HG03342 (cell line): ENCODE data around the gene TMEM178B.
"Not testable (repeated sequence)": the region's sequence is repeated elsewhere in the genome, so short reads cannot be mapped to it uniquely, and the experiment has no call there.

Experiments
- ATAC-seq: cut with Tn5 transposase; IDR thresholded peaks from one replicate; pipeline ENCODE4 v1.9.1; 2021; ENCODE audit warnings: mild to moderate bottlenecking, moderate library complexity; ENCODE audit not compliant: unreplicated experiment

TMEM178B gene

DNA sequence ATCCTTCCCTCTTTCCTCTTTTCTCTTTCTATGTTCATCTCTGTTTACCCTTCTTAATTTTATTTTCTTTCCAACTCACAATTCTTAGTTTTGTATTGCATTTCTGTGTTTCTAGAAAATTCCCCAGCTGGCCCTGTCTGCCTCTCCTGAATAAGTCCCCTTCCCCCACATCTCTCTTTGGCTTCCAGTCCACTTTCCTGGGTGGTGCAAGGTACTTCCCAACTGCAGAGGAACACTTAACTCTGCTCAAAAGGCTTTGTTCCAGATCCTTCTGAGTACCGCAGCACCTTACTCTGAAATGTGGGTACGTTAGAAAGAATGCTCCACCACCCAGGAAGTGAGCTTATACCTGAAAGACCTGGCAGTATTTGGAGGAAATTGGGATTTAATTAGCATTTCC, 227.0 kb downstream of the TMEM178B start:
- ATAC-seq = no peak

DNA sequence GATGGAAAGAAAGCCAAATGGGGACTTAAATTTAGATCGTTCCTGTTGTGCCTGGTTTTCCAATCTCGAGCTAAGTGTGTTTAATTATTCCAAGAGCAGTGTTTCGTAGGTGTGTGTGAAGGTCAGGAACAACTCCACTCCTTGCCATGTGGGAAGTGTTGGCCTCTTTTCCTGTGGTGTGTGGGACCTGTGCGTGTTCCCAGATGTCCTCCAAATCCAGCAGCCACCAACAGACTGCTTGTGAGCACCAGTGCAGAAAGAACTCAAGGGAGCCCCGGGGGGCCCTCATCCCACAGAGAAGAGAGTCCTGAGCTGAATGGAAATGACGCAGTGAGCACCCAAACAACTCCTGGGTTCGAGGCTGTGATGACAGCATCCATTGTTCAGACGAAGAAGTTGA, 227.7 kb downstream of the TMEM178B start:
- ATAC-seq = no peak

DNA sequence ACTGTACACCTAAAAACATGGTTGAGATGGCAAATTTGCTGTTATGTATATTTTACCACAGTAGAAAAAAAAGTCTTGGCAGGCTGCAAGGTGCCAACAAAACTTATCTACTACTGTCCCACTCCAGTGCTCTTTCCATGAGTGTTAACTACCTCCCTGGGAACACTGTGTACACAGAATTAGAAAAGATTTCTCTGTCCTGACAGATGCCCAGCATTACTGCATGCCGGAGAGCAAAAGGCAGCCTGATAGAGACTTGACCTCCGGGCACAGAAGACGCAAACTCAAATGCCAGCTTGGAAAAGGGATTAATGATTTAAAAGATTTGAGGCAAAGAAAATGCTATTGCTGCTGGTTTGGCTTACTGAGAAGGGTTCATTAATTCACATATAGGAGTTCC, 228.8 kb downstream of the TMEM178B start:
- ATAC-seq = no peak

DNA sequence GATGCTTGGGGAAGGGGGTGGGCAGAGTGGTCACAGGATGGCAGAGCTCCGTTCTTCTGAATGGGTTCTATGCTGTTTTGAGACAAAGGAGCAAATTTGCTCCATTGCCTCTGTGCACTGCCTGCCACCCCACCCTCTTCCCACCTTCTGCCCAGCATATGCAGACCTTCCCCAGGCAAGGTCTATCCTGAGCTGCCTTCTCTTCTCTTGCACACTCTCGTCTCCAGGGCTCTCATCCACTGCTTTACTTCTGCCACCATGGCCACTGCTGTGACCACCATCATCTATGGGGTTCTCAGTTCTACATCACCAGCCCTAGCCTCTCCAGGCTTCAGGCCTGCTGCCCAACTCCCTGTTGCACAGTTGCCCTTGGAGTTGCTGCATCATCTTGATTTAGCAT, 230.4 kb downstream of the TMEM178B start:
- no peak for ATAC-seq

DNA sequence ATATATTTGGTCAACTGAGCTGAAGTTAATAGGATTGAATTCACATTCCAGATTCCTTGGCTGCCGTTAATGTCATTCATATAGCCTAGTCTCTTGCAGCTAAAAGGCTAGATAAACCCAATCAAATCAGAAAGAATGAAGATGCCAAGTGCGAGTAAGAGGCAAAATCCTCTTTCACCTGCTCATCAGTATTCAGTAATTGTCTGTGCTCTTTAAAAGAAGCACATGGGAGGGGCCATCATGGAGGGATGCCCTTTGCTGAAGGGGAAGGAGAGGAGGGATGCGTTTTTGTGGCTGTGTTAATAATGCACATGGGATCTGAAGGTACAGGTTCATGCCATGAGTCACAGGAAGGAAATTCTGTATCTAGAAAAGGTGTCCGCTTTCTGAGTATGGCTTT, 232.2 kb downstream of the TMEM178B start:
- no peak for ATAC-seq

DNA sequence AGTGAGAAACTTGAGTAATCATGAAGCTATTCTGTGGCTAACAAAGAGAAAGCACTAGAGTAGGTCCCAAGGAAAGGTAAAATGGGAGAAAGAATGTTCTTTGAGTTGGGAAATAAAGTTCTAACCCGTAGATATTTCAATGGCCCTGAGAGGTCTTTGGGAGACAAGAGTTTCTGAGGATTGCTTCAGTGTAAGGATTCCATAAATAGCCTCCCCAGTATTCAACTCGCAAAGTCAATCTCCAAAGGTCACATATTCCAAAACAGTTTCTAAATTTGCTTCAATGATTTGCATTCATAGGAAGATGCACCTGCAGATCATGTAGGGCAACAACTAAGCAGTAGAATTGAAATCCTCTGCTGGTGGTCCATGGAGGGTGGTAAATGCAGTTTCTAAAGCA, 238.5 kb downstream of the TMEM178B start:
- no peak for ATAC-seq

DNA sequence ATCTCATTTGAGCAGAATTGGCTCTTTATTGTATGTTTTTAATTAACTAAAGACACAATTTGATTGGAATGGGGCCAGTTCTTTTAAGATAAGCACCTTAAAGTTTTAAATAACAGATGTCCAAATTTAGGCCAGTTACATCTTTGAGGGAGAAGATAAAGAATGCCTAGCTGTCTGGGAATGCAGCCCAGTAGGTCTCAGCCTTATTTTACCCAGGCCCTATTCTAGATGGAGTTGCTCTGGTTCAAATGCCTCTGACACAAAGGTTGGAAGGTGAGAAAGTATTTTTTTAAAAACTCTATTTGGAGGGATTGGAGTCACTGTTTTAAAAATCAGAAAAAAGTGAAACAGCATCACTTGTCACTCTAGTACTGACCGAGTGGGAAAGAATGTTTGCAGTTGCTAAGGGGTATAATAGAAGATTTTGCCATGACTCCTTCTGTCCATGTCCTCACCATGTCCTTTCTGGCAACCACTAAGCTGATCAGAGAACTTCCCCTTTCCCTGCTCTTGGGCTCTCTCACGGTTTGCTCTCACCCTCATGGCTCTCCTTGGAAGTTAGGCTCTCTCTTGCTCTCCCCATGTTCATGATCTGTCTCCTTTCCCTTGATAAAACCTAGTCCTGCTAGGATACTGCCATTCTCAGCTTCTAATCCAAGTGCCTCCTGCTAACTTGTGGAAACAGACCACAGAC, 239.1 kb downstream of the TMEM178B start:
- ATAC-seq = no peak

DNA sequence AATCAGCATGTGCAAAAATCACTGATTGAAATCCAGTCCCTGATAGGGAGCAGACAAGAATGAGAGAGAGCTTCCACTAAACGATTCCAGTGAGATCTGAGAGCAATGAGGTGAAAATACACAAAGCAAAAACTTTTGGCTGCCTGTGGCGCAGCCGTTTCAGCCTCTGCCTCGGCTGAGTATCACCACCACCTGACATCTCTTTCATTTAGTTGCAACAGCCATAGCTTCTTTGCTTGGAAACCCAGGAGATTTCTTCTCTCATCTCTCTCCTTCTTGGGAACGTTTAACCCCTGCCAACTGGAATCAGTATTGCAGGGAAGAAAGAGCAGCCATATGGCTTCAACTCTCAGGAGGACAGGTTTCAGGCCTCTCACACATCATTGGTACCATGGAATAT, 240.0 kb downstream of the TMEM178B start:
- ATAC-seq = no peak

DNA sequence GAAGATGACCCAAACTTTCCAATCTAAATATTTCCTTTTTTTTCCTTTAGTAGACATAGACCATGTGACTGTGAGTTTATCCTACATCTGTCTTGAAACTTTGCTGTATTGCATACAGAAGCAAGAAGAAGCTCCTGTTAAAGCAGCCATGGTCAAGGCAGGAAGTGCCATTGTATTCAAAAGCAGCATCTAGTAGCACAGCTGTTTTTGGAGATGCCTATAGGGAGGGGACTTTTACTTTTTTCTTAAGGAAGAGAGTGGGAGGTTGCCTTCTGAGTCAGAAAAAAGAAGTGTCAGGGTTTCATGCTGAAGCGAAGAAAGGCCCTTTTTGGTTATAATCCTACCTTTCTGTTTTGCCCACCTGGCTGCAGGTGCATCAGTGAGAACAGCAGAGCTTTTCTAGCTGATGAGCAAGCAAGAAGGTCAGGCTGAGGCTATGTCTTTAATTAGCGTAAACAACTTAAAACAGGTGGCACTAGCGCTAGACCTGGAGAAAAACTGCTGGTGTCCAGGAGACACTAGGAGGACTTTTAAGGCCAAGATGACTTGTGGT, 243.2 kb downstream of the TMEM178B start:
- ATAC-seq = no peak

DNA sequence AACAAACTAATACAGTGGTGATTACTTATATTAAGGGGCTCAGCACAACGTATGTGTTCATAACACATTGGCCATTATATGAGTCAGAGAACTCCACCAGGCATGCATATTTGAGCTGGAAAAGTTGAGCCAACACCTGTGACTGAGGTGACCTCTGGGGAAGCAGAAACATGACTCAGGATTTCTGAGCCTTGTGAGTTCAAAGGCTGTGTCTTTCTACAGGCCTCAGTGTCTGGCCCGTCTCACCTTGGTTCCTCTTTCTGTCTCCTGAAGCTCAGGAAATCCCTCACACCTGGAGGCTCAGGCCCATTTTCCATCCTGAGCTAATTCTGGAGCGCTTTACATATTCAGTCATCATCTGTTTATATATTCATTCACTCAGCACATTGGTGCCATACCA, 246.4 kb downstream of the TMEM178B start:
- no peak for ATAC-seq

DNA sequence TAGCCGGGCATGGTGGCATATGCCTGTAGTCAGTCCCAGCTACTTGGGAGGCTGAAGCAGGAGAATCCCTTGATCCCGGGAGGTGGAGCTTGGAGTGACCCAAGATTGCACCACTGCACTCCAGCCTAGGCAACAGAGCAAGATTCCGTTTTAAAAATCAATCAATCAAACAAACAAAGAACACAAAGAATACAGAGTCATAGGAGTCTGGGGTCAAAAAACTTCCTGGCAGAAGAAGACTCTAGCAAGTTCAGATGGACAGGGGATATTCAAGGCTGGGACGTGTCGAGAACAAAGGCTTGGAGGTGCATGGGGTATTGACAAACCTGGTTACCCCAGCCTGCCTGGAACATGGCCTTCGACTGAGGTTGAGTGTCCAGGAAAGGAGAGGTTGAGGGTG, 248.5 kb downstream of the TMEM178B start:
- no peak for ATAC-seq

DNA sequence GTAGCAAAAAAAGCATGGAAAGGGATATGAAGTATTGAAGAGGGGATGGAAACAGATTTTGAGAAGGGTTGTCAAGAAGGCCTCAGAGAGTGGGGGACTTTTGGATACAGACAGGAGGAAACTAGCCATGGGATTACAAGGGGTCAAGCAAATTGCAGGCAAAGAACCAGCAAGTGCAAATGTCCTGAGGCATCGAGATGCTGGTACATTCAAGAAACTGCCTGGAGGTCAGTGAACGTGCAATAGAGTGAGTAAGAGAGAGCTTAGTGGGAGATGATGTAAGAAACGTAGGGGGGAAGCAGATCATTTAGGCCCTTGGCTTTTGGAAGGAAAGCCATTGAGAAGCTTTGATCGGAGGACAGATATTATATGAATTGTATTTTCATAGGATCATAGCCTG, 250.0 kb downstream of the TMEM178B start:
- ATAC-seq = no peak

DNA sequence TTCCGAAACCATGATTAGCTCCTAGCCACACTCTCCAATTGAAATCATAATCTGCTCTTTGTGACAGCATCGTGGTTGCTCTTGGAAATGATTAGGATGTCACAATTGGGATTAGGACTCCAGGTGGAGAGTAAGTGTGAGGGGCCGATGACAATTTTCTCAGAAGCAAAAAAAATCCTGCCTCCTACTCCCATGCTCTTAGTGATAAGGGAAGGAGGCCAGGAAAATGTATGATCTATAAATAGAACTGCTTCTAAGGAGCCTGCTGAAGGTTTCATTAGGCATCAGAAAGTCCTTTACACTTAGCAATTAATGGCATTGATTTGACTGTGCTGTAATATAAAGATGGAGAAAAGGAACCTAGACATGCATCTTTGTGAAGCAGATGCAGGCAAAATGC, 251.0 kb downstream of the TMEM178B start:
- no peak for ATAC-seq

DNA sequence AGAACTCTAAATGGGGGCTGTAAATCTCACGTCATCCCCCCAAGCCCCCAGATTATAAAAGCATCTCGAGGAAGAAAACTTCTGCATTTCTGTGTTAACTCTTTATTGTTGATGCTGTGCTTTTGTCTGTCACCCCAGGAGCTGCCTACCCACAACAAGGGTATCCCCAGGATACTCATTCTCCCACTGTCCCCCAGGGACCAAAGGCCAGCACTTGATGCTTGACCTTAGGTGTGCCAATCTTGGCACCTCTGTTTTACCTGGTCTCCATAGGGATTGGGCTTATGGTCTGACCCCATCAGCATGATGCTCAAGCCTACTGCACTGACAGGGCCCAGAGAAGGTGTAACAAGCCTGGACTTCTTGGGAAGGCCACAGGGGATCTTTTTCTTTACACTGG, 251.4 kb downstream of the TMEM178B start:
- ATAC-seq = no peak

DNA sequence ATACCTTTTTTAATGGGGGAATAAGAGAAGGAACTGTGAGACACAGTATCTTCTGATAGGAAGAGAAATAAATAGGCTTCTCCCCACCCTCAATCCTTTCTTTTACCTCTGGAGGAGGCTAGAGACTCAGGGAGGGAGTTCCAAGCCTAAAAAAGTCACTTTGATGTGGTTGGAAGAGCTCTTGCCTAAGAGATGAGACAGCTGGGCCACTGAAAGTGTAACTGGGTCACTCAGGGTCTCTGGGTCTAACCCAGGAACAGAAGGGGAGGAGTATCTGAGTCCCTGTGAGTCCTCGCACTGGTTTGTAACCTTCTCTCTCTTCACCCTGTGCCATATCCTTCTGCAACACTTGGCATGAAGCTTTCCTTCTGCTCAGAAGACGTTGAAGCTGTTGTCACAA, 254.4 kb downstream of the TMEM178B start:
- no peak for ATAC-seq

DNA sequence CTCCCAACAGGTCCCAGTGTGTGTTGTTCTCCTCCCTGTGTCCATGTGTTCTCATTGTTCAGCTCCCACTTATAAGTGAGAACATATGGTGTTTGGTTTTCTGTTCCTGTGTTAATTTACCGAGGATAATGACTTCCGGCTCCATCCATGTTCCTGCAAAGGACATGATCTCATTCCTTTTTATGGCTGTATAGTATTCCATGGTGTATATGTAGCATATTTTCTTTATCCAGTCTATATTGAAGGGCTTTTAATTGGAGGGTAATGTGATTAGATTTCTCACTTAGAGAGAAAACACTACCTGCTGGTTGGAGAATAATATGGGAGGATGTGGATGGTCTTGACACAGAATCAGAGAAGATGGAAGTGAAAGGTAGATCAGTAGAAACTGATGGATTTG, 256.4 kb downstream of the TMEM178B start:
- ATAC-seq = not testable (repeated sequence)

DNA sequence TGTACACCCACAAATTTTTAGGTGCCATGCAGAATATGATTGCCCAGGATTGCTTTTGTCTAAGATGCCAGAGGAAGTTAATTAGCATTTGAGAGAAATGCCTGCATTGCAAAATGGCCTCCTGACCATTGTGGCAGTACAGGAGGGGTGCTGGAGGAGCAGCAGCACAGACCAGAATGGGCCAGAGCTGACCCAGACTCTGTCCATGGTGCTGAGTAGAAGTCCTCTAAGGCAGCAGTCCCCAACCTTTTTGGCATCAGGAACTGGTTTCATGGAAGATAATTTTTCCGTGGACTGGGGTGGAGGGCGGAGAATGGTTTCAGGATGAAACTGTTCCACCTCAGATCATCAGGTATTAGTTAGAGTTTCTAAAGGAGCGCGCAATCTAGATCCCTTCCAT, 259.6 kb downstream of the TMEM178B start:
- no peak for ATAC-seq

DNA sequence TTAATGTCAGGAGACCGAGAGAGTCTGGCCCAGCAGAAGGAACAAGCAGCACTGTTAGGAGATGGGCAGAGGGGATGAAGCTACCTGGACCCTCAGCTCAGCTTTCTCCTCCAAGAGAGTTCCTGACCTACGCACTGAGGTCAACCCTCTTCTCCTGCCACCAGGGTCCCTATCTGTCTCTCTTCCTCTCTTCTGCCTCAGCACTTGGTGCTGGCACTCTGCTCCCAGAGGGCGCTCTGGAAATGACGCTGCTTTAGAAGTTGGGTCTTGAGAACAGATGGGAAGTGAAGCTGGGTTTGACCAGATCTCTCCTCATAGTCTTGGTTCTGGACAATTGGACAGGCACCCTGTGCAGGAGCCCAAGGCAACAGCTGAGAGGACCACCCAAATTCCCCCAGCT, 261.3 kb downstream of the TMEM178B start:
- no peak for ATAC-seq

DNA sequence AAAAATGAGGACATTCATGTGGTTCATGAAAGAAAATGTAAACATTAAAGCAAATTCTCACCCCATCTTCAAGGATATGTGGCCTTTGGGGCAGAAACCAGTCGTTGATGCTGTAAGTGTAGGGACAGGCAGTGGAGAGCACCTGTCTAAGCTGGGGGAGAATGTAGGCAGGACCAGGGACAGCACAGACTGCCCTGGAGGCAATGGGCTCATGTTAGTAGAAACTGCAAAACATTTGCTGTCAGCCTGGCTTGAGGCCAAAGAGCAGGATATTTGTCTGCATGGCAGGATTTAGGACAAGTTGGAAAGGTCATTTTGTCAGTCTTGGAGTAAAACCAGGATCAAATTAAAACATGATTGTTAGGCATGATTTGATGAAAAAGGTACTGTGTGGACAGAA, 265.7 kb downstream of the TMEM178B start:
- ATAC-seq = no peak

DNA sequence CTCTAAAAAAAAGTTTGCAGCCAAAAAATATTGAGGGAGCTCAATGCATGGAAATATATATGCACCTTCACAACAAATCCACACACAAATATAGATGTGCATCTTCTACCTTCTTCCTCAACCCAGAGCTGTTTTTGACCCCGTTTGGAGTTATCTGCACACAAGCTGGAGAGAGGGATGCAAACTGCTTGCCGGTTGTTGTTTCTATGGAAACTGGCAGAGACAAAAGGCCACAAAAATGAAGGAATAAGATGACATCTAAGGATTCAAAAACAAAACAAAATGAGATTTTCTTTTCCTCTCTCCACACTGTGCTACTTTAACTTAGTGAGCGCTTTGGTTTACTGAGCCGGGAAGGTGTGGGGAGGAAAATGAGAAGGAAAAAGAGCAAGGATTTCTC, 267.1 kb downstream of the TMEM178B start:
- ATAC-seq = no peak

DNA sequence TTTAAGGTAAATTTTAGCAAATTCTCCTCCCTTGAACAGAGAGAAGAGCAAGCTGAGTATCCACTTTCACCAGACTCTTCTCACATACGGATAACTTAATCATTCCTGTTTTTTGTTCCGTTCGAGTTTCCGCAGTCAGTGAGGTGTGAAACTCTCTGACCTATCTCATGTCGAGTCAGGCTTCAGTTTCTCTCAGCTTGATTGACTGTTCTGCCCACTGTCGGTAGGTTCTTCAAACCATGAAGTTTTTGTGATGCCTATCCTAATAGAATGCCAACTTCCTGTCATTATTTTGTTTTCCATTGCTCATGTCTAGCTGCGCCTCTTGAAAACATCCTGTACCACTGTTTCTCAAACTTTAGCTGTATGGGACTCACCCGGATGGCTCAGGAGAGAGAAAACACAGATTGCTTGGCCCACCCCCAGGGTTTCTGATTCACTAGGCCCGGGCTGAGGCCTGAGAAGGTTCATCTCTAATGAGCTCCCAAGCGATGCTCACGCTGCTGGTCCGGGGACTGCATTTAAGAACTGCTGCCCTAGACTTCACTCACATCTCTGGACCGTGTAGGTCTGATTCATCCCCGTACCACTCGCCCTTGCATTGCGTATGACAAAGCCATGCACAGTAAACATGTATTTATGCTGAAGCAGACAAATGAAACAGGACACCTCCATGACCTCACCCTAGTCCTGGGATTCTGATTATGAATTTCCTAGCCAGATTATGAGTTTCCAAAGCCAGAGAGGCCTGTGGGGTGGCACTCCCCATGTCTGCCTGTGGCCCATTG, 269.0 kb downstream of the TMEM178B start:
- ATAC-seq = no peak

DNA sequence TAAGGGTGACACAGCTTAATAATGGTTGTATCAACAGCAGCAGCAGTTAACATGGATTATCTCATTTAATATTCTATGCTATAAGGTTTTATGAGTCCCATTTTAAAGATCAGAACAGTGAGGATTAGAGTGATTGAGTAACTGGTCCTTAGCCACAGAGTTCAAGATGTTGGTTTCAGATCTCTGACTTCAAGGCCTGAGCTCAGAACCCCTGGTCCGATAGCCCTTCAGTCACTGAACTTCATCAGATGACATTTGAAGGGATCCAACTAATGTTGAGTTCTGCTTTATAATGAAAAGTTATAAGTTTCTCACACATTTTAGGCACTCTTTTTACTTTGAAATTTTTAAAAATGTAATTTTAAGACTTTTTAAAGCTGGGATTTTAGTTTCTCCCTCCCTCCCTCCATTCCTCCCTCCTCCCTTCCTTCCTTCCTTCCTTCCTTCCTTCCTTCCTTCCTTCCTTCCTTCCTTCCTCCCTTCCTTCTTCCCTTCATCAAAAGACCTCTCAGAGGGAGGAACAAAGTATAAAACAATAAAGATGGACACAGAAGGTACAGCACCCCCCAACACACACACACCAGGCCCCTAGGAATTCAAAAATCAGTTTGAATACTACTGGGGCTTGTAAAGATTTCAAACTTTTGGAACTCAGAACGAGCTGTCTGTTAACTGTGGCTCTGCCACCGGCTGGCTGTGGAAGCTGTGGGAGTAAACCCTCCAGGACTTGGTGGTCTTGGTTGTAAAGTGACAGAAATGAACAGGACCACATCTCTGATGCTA, 270.5 kb downstream of the TMEM178B start:
- ATAC-seq = no peak
